Activated CD8-positive, alpha-beta memory T cell treated with anti-CD3 and anti-CD28 coated beads, Interleukin-2, amount 50 U/mL, for 24 hours (primary cell): ENCODE results near the gene DGCR8.

ENCODE experiments used
- DNase-seq: peaks from one replicate; pipeline ENCODE4 v3.0.0-alpha.2; 2020; ENCODE audit errors: extremely low read depth

The DGCR8 gene

DNA sequence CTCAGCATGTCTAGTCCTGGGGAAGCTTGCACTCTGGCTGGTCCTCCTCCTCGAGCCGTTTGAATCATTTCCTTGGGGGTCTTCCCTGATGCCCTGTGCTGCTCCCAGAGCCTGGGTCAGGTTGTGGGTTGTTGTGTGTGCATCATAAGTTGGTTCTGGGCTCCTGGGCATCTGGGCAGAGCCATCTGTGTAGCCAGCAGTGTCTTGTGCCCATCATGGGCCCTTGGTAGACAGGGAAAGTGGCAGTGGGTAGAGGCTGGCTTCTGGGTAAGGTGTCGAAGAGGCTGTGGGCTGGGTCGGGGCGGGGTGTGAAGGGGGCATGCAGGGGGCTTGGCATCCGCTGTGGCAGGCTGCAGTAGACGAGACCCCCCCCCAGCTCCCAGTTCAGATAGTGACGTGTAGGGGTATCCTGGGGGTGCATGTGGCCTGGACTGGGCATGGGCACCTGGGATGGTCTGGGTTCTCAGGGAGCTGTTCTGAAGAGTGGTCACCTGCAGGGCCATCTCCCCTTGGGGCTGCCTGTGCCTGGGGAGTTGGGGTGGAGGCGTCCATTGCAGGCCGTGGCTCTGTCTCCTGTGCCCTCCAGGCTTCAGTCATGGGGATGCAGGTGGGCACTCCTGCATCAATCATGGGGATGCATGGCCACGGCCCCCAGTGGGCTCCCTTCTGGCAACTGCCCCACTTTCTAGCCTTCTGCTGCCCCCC is 44.2 kb downstream of the DGCR8 start:
- DNase-seq = no peak

DNA sequence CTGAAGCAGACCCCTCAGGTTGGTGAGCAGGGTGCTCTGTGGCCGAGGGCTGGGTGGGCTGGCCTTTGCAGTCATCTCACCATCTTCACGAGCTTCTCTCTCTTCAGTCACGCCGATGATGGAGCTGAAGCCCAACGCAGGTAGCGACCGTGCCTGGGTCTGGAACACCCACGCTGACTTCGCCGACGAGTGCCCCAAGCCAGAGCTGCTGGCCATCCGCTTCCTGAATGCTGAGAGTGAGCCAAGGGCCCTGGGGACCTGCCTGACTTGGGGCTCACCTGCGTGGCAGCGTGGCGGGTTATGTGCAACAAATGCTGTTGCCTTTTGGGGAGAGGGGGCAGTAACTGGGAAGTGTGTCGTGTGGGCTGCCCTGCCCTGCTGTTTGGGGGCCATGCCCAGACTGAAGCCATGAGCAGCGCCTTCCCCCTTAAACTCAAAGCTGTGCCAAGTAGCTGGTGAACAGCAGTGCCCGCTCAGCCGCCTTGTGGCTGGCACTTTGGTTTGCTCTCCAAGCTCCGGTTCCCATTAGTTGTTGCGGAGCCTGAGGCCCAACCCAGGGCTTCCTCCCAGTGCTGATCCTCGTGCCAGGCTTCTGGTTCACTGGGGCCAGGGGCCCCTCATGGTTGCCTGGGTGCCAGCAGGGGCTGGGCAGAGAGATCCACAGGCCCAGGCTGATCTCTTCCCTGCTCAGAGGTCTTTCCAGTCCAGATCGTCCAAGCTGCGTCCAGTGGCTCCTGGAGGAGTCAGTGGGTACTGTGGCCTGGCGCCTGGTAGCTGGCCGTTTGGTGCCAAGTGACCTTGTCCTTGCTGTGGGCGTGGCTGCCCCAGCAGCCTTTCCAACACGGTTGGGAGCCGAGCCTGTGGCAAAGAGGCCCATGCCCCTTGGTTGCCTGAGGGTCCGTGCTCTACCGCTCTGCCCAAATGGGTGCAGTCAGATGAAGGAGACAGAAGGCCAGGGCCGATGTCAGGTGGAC is 45.4 kb downstream of the DGCR8 start:
- no peak for DNase-seq

DNA sequence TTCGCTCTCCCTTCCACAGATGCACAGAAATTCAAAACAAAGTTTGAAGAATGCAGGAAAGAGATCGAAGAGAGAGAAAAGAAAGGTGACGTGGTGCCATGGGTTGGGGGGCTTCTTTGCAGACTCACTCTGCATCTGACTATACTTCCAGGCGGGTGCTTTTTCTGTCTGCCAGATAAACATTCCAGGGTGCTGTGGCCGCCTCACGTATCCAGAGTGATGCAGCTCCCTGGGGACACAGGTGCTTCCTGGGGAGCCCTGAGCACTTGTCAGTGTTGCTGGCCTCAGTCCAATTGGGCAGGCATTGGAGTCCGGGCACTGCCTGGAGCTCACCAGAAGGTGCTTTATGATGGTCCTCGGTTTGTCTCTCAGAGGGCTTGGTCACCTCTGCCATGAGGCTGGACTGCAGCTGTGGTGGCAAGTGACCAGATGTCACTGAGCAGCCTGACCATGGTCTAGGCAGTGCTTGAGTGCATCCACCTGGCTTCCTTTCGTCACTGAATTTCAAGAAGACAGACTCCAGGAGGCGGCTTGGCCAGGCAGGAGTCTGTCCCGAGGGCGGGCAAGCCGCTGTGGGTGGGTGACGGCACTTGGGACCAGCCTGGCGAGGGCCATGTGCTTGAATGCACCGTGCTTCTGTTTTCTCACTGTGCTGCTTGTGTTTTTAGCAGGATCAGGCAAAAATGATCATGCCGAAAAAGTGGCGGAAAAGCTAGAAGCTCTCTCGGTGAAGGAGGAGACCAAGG is 46.4 kb downstream of the DGCR8 start:
- no peak for DNase-seq

DNA sequence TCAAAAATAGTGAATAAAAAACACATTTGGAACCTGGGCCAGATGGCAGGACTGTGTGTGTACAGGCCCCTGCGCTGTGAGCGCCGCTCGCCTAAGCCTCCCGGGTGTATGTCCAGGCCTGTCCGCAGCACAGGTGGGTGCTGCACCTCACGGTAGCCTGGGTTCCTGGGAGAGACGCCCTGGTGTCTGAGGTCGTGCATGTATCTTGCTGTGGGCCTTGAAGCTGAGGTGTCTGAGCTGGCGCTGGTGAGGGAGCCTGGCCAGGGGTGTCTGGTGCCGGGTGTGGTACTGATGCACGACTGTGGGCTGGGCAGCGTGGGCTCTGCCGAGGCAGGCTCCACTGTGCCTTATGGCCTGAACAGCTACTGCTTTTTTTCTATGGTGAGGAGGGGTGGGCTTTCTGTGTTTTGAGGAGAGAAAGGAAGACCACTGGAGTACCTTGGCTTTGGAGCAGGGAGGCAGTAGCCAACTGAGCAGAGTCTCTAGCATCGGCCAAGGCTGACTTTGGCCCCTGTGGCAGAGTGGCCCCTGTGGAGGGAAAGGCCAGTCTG is 47.4 kb downstream of the DGCR8 start:
- no peak for DNase-seq

DNA sequence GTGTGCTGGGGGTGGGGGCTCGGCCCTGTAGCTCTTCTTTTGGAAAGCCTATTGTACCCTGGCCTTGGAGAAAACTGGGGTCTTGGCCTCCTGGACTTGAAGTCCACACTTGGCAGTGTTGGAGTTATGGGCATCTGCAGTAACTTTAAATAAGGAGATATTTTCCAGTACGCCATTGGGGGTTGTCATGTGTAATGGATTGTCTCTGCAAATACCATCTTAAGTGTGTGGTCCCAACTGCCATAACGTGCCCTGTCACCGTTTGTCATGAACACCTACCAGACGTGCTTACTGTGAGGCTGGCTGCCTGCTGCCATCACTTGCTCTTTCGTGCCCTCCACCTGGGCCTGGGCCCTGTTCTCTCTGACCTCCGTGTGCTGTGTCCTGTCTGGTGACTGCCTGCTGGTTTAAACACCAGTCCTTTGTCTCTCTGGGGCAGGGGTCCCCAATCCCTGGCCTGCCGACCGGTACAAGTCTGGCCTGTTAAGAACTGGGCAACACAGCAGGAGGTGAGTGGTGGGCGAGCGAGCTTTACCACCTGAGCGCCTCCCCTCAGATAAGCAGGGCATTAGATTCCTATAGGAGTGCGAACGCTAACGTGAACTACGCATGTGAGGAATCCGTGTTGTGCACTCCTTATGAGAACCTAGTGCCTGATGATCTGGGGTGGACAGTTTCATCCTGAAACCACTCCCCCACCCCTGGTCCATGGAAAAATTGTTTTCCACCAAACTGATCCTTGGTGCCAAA is 48.0 kb downstream of the DGCR8 start:
- no peak for DNase-seq

DNA sequence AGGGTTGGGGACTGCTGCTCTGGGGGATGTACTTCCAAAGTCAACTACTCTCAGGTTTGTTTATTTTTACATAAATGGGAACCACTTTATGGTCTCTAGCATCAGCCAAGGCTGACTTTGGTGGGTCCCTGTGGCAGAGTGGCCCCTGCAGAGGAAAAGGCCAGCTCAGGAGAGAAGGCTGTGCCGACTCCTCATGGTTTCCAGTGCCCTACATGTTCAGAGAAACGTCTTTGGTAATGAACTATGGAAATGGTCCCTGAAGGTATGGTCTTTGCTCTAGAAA is 48.5 kb downstream of the DGCR8 start:
- DNase-seq = no peak

DNA sequence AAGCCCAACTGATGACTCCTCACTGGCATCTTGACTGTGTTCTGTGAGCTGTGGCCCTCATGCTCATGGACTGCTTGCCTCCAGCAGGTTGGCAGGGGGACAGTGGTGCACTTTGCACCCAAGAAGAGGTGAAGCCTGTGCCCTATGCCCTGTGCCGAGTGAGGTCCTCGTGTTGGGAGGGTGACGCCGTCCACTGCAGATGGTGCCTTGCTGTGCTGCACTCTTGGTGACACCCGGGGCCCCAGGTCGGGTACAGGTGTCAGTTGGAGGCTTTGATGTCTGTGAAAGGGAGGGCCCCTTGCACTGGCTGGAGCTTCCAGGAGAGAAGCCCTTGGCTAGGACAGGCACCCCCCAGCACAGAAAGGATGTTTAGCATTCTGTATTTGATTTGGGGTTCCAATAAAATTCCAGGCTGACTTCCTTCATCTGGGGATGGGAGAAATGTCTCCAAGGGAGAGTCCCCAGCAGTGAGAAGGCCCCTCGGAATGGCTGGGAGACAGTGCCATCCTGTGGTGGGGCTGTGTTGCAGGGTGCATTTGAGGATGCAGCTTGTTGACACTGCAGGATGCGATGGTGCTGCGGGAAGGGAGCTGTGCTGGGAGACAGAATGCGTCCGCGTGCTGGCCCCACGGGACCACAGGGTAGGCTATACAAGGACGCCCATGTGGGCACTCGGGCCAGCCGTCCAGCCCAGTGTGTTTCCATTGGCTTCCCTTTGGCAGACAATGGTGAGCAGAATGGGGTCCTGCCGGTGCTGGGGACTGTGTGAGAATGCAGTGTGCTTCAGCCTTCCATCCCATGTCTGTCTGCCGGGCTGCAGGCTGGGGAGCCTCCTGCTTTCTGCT is 49.1 kb downstream of the DGCR8 start:
- DNase-seq = no peak

DNA sequence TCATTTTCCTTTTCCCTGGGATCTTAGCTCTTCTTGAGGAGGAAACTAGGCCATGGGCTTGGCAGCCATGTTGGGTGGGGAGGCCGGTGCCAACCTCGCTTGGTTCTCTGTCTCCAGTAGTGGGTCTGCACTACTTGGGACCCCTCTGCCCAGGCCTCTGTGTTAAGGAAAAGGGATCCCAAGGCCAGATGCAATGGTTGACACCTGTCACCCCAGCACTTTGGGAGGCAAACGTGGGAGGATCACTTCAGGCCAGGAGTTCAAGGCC is 49.6 kb downstream of the DGCR8 start:
- no peak for DNase-seq

DNA sequence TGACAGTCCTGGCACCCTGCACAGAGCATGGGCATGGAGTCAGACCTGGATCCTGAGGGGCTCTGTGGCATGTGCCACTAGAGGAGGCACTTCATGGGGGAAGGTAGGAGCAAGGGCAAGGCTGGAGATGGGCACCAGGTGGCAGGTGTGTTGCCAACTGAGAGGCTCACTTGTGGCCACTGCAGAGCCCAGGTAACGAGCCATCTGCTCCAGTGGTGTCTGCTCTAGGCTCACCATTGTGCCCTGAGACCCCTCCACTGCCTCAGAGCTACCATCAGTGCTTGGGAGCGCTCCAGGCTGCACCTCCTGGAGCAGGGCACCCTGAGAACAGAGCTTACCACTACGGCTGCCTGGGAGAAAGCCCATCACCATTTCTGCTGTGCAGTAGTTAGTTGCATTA is 50.3 kb downstream of the DGCR8 start:
- DNase-seq = no peak

DNA sequence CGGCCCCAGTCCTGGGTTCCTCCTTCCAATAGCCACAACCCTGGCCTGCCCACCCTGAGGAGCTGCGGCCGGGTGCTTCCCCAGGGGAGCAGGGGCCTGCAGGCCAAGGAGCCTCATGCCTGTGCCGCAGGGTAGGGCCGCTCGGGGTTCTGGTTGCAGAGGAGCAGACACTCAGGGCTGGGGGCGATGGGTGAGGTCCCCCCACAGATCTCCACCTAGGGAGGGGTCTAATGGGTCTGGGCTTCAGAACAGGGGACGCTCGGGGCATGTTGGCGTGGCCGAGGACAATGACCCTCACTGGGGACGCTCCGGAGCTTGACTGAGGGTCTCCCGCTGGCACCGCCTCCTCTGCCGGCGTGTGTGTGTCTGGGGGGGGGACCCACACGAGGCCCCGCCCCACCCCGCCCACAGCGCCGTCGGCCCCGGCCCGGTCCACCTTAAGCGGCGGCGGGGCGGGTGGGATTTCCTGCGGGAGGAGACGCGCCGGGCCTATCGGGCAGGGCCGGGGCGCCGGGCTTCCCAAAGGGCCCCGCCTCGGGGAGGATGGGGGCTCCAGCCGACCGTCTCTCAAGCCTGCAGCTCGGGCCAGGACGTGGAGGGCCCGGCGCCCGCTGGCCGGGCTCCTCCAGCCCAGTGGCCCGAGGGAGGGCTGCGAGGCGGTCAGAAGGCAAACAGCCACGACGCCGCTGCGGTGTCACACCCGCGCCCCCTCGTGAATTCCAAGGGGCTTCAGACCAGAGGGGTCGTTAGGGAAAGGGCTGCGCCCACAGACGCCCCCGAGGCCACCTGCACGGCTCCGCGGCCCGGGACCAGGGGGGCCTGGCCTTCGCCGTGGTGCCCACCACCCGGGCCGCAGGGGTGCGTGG is 50.9 kb downstream of the DGCR8 start:
- DNase-seq = peak; percentile 51

DNA sequence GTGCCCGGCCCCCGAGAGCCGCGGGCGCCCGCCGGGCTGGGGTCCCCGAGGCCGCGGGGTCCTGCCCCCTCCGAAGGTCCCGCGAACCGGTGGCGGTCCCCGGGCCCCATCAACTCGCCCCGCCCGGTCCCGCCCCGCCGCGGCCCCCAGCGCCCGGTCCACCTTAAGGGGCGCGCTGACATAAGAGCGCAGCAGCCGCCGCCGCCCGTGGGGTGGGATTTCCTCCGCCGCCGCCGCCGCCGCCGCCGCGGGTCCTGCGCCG is 51.5 kb downstream of the DGCR8 start, which contains the start of gene ZDHHC8:
Gene ZDHHC8 (plus strand): TSS at position 208 of the 262 bp plus-strand sequence. CDS start 144 bp downstream, outside the sequence.
- DNase-seq = no peak

DNA sequence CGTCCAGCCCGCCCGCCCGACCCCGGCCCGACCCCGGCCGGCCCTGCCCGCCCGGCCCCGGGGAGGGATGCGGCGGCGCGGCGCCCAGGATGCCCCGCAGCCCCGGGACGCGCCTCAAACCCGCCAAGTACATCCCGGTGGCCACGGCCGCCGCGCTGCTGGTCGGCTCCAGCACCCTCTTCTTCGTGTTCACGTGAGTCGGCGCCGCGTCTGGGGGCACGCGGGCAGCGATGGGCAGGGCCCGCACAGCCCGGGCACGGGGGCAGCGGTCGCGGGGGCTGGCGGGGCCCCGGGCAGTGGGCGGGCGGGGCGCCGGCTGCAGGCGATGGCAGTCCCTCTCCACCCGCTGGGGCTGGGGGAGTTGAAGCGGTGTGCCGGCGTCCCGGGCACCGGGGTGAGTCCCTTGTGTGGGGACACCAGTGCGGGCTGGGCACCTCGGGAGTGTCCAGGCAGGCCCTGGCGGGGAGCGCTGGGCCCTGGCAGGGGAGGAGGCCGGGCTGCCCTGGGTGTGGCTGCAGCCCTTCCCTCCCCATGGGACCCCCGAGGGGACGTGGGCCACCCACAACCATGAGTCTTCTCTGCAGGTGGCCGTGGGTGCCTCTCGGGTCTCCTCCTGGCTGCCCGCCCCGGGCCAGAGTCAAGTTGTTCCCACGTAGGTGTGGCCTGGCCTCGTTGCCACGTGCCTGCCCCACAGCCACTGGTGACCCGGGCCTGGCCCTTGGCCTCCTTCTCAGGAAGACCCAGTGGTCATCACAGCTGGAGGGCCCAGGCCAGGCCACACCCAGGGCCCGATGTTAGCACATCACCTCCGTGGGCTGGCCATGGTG is 52.0 kb downstream of the DGCR8 start:
- DNase-seq = no peak

DNA sequence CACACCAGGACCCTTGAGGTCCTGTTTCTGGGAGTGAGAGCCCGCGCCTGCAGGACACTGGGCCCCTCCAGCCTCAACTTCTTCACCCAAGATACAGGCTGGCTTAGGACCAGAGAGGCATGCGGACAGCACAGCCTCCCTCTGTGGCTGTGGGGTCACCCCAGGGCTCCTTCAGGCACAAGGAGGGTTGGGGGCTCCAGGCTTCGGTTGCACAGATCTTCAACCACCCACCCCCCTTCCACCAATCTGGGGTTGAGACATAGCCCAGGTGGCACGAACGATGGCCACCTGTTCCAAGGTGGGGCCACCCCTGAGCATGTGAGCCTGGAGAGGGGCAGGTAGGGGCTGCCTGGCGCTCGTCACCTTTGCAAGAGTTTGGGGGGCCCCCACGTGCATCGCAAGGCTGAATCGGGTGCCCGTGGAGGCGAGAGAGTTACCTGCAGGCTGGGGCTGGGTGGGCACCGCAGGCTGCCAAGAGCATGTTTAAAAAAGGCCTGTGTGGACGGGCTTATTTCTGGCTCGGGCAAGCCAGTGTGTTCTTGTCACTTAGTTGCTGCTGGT is 52.7 kb downstream of the DGCR8 start:
- no peak for DNase-seq

DNA sequence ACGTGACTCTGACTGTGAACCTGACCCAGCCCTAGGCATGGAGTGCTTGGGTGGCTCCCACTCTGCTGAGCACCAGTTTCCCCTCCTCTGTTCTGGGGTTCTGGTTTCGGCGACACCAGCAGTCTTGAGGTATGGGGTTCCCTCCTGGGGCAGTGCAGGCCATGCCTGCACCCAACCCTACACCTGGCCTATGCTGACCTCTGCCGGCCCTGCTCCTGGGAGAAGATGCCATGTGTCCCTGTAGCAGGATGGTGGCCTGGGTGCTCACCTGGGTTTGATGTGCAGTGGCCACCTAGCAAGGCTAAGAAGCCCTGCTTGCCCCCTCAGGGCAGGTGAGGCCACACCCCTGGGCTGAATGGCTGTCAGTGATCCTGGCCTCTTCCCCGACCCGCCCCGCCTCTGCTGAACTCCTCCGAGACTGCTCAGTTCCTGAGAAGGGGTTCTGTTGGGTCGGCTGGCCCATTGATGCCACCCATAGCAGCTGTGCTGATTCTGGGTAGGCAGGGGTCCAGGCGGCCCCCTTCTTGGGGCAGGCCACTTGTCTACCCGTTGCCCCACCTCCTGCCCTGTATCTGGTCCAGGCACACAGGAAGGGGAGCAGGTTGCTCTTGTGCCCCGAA is 54.0 kb downstream of the DGCR8 start:
- DNase-seq = no peak

DNA sequence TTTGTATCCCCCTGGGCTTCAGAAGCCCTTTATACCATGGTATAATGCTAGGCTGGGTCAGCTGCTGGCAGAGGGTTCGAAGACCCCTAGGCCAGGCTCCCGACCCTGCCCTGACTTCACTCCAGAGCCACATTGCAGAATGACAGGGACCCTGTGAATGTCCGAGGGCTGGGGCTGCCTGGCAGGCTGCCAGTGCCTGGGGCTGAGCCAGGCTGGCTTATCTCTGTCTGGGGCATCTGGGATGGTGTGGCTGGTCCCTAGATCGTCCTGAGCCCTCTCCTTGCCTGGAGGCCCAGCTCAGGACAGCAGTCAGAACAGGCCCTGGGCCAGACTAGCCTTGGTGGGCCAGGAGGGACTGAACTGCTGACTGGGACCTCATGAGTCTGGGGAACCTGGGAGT is 55.2 kb downstream of the DGCR8 start:
- no peak for DNase-seq

DNA sequence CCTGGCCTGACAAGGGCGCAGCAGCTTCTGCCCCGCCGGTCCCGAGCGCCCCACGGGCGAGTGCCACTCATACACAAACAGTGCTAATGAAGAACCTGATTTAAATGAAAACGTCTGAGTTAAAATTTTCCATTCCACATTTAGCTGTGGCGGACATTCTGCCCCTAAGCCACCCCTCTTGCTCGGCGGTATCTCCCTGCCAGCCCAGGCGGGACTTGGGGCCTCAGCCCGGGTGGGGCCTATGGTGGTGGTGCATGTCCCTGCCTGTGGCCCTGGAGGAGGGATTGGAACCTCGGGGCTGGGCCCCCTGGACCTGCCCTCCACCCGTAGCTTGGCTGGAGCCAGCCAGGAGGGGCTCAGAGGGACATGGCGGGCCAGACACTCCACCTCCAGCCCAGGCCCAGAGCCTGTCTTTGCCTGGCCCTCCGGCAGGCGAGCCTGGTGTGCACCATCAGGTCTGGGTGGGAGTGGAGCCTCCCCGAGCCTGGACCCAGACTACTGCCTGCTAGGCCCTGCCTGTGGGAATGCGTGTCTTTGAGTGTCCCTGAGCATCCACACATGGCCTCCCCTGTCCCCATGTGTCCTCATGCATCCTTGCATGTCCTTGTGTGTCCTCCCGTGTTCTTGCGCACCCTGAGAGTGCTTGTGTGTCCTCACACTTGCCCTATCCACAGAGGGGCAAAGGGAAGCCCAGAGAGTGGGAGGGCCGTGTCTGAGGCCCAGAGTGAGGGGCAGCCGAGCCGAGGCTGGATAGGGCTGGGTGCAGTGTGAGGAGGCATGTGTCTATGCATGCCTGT is 56.0 kb downstream of the DGCR8 start:
- DNase-seq = no peak

DNA sequence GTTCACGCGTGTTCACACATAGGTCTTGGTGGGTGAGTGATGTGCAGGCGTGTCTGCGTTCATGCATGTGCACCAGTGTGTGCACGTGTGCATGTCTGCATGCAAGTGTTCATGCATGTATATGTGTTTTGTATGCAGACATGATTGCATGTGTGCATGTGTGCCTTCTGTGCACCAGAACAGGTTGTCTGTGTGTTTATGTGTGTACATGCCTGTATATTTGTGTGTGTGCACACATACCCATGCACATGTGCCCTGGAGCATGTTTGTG is 56.5 kb downstream of the DGCR8 start:
- DNase-seq = no peak

DNA sequence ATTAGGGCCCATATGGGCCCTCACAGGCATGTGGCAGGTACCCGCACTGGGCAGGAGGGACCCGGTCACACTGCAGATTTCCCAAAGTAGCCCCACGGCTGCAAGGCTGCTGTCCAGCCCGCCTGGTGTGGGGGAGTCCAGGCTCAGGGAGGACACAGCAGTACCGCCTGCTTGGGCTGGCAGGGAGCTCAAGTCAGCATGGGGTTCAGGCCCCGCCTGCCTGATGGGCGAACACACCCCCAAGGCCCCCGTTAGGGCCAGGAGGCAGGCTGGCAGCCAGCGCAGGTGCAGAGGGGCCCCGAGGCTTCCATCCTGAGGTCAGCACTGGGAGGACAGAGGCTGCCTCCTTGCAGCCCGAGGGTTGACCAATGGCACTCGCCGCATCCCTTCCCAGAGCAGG is 57.1 kb downstream of the DGCR8 start:
- no peak for DNase-seq
